SJCRH30 (cell line): ENCODE measurements around the gene SATB1. TPM values are rescaled to one million over a fixed set of nuclear protein-coding genes. Genes with fewer than 3 reads are reported as not detected.
"Not testable (repeated sequence)": the region's sequence is repeated elsewhere in the genome, so short reads cannot be mapped to it uniquely, and the experiment has no call there.

Experiments
- DNase-seq, 2 experiments: peaks; one replicate each; pipeline ENCODE4 v3.0.0-alpha.2; 2015 to 2020
- H3K27ac ChIP-seq: fragments of 250-450 bp; sonication (Bioruptor Pico); 2 replicates; pipeline ENCODE4 v1.5.1; 2020; ENCODE audit warnings: mild to moderate bottlenecking, moderate library complexity
- H3K27me3 ChIP-seq: fragments of 250-450 bp; sonication (Bioruptor Pico); 2 replicates; pipeline ENCODE4 v1.5.1; 2020; ENCODE audit warnings: mild to moderate bottlenecking, moderate library complexity
- H3K36me3 ChIP-seq: fragments of 250-450 bp; sonication (Bioruptor Pico); 2 replicates; pipeline ENCODE4 v1.5.1; 2020; ENCODE audit warnings: mild to moderate bottlenecking, moderate library complexity
- H3K4me1 ChIP-seq: fragments of 250-450 bp; sonication (Bioruptor Pico); 2 replicates; pipeline ENCODE4 v1.5.1; 2020; ENCODE audit warnings: mild to moderate bottlenecking, moderate library complexity
- H3K4me3 ChIP-seq: fragments of 250-450 bp; sonication (Bioruptor Pico); 2 replicates; pipeline ENCODE4 v1.5.1; 2020; ENCODE audit warnings: mild to moderate bottlenecking, moderate library complexity
- H3K9me3 ChIP-seq: fragments of 250-450 bp; sonication (Bioruptor Pico); replicated peaks from 2 replicates; pipeline ENCODE4 v1.5.1; 2020; ENCODE audit warnings: mild to moderate bottlenecking, moderate library complexity
- total RNA-seq: library from RNA; depleted of rRNA; stranded (reverse); fragments of >200 nt; shearing (Covaris generic); gene quantifications from 2 replicates; pipeline ENCODE4 v1.2.3, GENCODE V29; 2014

Gene SATB1
- total RNA-seq, 1 experiment from 2014 or later = 17.1 TPM

DNA sequence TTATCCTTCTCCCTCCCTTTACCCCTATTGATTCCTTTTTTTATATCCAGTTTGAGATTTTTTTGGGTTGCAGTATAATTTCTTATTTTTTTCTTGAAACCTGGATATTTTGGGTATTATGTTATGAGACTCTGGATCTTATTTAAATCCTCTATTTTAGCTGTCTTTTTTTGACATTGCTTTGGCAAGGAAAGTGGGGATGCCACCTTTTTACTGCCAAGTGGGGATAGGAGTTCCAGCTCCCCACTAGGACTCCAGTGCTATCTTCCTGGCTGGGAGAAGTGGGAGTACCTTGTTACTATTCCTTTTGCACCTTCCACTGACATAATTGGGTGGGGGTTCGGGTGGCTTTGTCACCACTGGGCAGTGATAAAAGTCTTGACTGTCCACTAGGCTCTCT lies 87.9 kb downstream of the SATB1 start:
- Histone ChIP-seq H3K36me3 (no peaks in the 10 kb centered on the region), H3K9me3 (no peaks in the 10 kb centered on the region), H3K27ac (no peak overlapping the region), H3K4me1 (no peaks in the 10 kb centered on the region), H3K4me3 (no peak overlapping the region), H3K27me3 (no peaks in the 10 kb centered on the region)
- DNase-seq = no peak

DNA sequence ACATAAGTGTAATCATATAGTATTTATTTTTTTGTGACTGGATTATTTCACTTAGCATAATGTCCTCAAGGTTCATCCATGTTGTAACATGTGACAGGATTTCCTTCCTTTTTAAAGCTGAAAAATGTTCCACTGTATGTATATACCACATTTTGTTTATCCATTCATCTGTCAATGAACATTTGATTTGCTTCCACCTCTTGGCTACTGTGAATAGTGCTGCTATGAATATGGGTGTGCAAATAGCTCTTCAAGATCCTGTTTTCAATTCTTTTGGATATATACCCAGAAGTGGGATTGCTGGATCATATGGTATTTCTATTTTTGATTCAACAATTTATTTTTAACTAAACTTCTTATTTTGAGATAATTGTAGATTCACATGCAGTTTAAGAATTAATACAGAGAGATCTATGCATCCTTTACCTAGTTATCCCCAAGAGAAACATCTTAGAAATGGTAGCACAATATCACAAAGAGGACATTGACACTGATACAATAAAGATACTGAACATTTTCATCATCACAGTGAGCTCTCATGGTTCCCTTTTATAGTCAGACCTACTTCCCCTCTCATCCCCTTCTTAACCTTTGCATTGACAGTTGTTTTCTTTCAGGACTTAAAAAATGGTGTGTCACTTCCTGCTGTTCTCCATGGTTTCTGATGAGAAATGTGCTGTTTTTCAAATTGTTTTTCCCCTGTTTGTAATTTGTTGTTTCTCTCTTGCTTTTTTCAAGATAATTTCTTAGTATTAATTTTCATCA lies 90.1 kb downstream of the SATB1 start:
- no peaks in the 10 kb centered on the region for H3K4me1 ChIP-seq
- H3K36me3 ChIP-seq = no peaks in the 10 kb centered on the region
- H3K27me3 ChIP-seq = no peaks in the 10 kb centered on the region
- H3K4me3 ChIP-seq = no peak overlapping the region
- no peak for DNase-seq
- no peaks in the 10 kb centered on the region for H3K9me3 ChIP-seq
- H3K27ac ChIP-seq = no peak overlapping the region

DNA sequence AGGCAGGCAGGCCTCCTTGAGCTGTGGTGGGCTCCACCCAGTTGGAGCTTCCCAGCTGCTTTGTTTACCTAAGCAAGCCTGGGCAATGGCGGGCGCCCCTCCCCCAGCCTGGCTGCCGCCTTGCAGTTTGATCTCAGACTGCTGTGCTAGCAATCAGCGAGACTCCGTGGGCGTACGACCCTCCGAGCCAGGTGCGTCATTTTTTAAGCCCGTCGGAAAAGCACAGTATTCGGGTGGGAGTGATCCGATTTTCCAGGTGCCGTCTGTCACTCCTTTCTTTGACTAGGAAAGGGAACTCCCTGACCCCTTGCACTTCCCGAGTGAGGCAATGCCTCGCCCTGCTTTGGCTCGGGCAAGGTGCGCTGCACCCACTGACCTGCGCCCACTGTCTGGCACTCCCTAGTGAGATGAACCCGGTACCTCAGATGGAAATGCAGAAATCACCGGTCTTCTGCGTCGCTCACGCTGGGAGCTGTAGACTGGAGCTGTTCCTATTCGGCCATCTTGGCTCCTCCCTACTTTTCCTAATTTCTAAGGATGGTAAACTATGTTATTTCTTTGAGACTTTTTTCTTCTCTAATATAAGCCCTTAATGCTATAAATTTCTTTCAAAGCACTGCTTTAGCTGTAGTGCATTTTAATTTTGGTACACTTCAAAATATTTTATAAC lies 94.2 kb downstream of the SATB1 start:
- H3K27me3 ChIP-seq, H3K36me3 ChIP-seq, H3K4me1 ChIP-seq, H3K9me3 ChIP-seq, DNase-seq: not testable (repeated sequence)
- peak overlapping the region; percentile 65 for H3K4me3 ChIP-seq
- peak overlapping the region; percentile 57 for H3K27ac ChIP-seq

DNA sequence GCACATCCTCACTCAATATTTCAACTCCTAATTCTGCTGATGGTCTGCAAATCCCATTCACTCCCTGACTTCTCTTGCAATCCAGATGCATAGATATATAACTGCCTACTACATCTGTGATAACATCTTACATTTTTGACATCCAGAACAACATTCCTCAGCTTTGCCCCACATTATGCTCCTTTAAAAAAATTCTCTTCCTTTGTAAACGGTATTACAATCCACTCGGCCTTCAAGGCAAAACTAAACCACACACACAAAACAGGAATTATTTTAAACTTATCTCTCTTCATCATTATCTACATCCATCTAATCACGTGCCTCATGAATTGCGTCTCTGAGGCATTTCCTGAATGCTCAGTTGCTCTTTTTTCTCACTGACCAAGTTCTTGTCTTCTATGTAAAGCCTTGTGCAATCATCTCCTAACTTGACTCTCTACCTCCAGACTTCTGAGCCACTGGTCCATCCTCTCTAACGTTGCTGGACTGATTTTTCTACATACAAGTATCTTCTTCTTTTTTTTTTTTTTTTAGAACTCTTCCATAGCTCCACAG lies 117.0 kb downstream of the SATB1 start:
- Histone ChIP-seq H3K9me3 (no peaks in the 10 kb centered on the region), H3K36me3 (no peaks in the 10 kb centered on the region), H3K4me3 (no peak overlapping the region), H3K4me1 (no peaks in the 10 kb centered on the region), H3K27ac (no peak overlapping the region), H3K27me3 (no peaks in the 10 kb centered on the region)
- no peak for DNase-seq

DNA sequence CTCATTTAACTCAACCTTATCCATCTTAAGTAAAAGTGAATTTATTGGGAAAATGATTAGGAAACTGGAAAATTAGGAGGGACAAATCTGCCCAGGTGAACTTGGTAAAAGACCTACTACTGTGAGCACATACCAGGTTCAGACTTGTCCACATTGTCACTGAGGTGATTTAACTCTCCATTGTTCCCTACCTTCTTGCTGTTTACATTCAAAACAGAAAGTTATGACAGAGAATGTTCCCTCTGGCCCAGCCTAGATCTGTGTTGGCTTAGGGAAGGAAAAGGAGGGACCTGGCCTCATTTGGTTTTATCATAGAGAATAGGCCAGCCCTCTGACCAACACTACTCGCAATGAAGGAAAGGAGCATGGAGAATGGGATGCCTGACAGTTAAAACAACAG lies 117.6 kb downstream of the SATB1 start:
- no peaks in the 10 kb centered on the region for H3K4me1 ChIP-seq
- H3K9me3 ChIP-seq = no peaks in the 10 kb centered on the region
- no peaks in the 10 kb centered on the region for H3K27me3 ChIP-seq
- H3K4me3 ChIP-seq = no peak overlapping the region
- no peak overlapping the region for H3K27ac ChIP-seq
- no peaks in the 10 kb centered on the region for H3K36me3 ChIP-seq
- no peak for DNase-seq

DNA sequence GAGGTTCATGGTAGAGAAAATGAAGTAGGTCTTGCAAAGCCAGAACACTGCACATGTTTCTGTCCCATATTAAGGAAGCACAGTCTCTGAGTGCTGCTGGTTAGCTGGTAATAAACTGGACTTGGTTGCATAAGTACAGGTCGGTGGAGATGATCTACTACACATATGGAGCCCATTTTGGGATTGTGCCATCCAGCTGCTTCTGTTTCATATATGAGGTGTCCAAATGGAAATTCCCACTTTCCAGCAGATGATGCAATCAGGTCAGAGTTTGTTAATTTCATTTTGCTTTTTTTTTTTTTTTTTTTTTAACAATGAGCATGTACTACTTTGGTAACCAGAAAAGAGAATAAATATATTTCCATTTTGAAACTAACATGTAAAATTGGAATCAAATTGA lies 122.6 kb downstream of the SATB1 start:
- Histone ChIP-seq H3K27ac (no peak overlapping the region), H3K27me3 (no peaks in the 10 kb centered on the region), H3K9me3 (no peaks in the 10 kb centered on the region), H3K36me3 (no peaks in the 10 kb centered on the region), H3K4me3 (no peak overlapping the region), H3K4me1 (no peaks in the 10 kb centered on the region)
- no peak for DNase-seq

DNA sequence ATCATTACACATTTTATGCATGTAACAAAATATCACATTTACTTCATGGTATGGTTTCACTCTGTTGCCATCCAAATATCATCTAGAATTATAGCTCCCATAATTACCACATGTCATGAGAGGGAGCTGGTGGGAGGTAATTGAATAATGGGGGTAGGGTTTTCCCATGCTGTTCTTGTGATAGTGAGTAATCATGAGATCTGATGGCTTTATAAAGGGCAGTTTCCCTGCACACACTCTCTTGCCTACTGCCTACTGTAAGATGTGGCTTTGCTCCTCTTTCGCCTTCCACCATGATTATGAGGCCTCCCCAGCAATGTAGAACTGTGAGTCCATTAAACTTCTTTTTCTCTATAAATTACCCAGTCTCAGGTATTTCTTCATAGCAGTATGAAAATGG lies 123.4 kb downstream of the SATB1 start:
- H3K9me3 ChIP-seq = no peaks in the 10 kb centered on the region
- no peak for DNase-seq
- H3K27me3 ChIP-seq = no peaks in the 10 kb centered on the region

DNA sequence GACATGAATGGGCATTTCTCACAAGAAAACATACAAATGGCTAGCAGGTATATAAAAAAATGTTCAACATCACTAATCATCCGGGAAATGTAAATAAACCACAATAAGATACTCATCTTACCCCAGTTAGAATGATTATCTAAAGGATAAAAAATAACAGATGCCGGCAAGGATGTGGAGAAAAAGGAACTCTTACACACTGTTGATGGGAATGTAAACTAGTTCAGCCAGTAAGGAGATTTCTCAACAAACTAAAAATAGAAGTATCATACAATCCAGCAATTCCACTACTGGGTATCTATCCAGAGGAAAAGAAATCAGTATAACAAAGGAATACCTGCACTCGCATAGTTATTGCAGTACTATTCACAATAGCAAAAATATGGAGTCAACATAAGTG lies 124.2 kb downstream of the SATB1 start:
- no peak for DNase-seq
- H3K36me3 ChIP-seq = no peaks in the 10 kb centered on the region

More for the DNA sequence above, 123.4 kb downstream of the SATB1 start:
- H3K27ac ChIP-seq = no peak overlapping the region
- H3K4me1 ChIP-seq = no peaks in the 10 kb centered on the region
- H3K36me3 ChIP-seq = no peaks in the 10 kb centered on the region
- H3K4me3 ChIP-seq = no peak overlapping the region

DNA sequence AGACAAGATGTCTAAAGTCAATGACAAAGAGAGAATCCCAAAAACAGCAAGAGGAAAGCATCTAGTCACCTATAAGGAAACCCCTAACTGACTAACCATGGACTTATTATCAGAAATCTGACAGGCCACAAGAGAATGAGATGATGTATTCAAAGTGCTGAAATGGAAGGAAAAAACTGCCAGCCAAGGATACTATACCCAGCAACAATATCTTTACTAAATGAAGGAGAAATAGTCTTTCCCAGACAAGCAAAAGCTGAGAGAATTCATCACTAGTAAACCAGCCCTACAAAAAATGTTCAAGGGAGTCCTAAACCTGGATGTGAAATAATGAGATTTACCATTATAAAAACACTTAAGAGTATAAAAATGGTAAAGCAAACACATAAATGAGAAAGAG lies 128.0 kb downstream of the SATB1 start:
- Histone ChIP-seq H3K4me3 (no peak overlapping the region), H3K36me3 (no peaks in the 10 kb centered on the region), H3K4me1 (peaks cover 2% of the 10 kb centered on the region; the same call in 1 of the 2 replicates), H3K27ac (no peak overlapping the region), H3K27me3 (no peaks in the 10 kb centered on the region), H3K9me3 (no peaks in the 10 kb centered on the region)
- DNase-seq = no peak

More for the DNA sequence above, 124.2 kb downstream of the SATB1 start:
- no peak overlapping the region for H3K27ac ChIP-seq
- H3K27me3 ChIP-seq = no peaks in the 10 kb centered on the region
- H3K4me3 ChIP-seq = no peak overlapping the region
- no peaks in the 10 kb centered on the region for H3K9me3 ChIP-seq
- no peaks in the 10 kb centered on the region for H3K4me1 ChIP-seq
